Mesendoderm (in vitro differentiated cells): ENCODE data around the gene ZNF844.
"Not testable (repeated sequence)": the region's sequence is repeated elsewhere in the genome, so short reads cannot be mapped to it uniquely, and the experiment has no call there.

Experiments
- DNase-seq: peaks from one replicate; pipeline ENCODE4 v3.0.0; 2013
- H2AK5ac ChIP-seq: 2 replicates; pipeline ENCODE4 v1.6.1; 2013; ENCODE audit warnings: low read length, inconsistent platforms
- H2BK120ac ChIP-seq: 2 replicates; pipeline ENCODE4 v1.6.1; 2013; ENCODE audit warnings: low read depth, mild to moderate bottlenecking, low read length, moderate library complexity, mixed read lengths
- H2BK15ac ChIP-seq: replicated peaks from 2 replicates; pipeline ENCODE4 v1.6.1; 2013; ENCODE audit warnings: low read depth, mild to moderate bottlenecking, moderate library complexity
- H2BK5ac ChIP-seq: 2 replicates; pipeline ENCODE4 v1.6.1; 2013; ENCODE audit warnings: low read length, inconsistent platforms
- H3K18ac ChIP-seq: 2 replicates; pipeline ENCODE4 v1.6.1; 2013; ENCODE audit warnings: mild to moderate bottlenecking, low read length, mixed read lengths
- H3K23ac ChIP-seq: one replicate; pipeline ENCODE4 v1.6.1; 2013; ENCODE audit warnings: low read length
- H3K27ac ChIP-seq: 2 replicates; pipeline ENCODE4 v1.5.1; 2013; ENCODE audit warnings: low read depth, mild to moderate bottlenecking, inconsistent platforms, low read length, moderate library complexity
- H3K27me3 ChIP-seq: 2 replicates; pipeline ENCODE4 v1.6.1; 2013; ENCODE audit warnings: low read length, control low read depth, mild to moderate bottlenecking, inconsistent platforms; ENCODE audit not compliant: insufficient read depth, poor library complexity
- H3K36me3 ChIP-seq: 2 replicates; pipeline ENCODE4 v1.6.1; 2013; ENCODE audit warnings: low read length, inconsistent platforms; ENCODE audit not compliant: control insufficient read depth, insufficient read depth
- H3K4ac ChIP-seq: one replicate; pipeline ENCODE4 v1.6.1; 2013; ENCODE audit warnings: low read depth, mild to moderate bottlenecking, low read length, moderate library complexity
- H3K4me1 ChIP-seq: 2 replicates; pipeline ENCODE4 v1.6.1; 2013; ENCODE audit warnings: low read depth, low read length, inconsistent platforms; ENCODE audit not compliant: control insufficient read depth
- H3K4me2 ChIP-seq: 2 replicates; pipeline ENCODE4 v1.6.1; 2013; ENCODE audit warnings: low read length
- H3K4me3 ChIP-seq: 2 replicates; pipeline ENCODE4 v1.5.1; 2013; ENCODE audit warnings: mild to moderate bottlenecking, low read length
- H3K56ac ChIP-seq: one replicate; pipeline ENCODE4 v1.6.1; 2013; ENCODE audit warnings: low read length
- H3K79me1 ChIP-seq: 2 replicates; pipeline ENCODE4 v1.6.1; 2013; ENCODE audit warnings: low read length, inconsistent platforms
- H3K79me2 ChIP-seq: 2 replicates; pipeline ENCODE4 v1.6.1; 2013; ENCODE audit warnings: mild to moderate bottlenecking, low read length; ENCODE audit not compliant: control insufficient read depth, insufficient read depth
- H3K9ac ChIP-seq: 2 replicates; pipeline ENCODE4 v1.6.1; 2013; ENCODE audit warnings: low read length, inconsistent platforms
- H4K5ac ChIP-seq: one replicate; pipeline ENCODE4 v1.6.1; 2013; ENCODE audit warnings: low read length
- H4K8ac ChIP-seq: one replicate; pipeline ENCODE4 v1.6.1; 2013; ENCODE audit warnings: low read depth, mild to moderate bottlenecking, control low read depth, low read length, moderate library complexity
- WGBS: extraction: QIAGEN DNeasy Blood & Tissue Kit; methylation state at CpG from one replicate; pipeline ENCODE4 v1.1.7; 2013; ENCODE audit warnings: low lambda C conversion rate, missing lambda C conversion rate; ENCODE audit not compliant: insufficient coverage; ENCODE audit errors: extremely low coverage; 5-methylcytosine and 5-hydroxymethylcytosine counted together

The ZNF844 gene

DNA sequence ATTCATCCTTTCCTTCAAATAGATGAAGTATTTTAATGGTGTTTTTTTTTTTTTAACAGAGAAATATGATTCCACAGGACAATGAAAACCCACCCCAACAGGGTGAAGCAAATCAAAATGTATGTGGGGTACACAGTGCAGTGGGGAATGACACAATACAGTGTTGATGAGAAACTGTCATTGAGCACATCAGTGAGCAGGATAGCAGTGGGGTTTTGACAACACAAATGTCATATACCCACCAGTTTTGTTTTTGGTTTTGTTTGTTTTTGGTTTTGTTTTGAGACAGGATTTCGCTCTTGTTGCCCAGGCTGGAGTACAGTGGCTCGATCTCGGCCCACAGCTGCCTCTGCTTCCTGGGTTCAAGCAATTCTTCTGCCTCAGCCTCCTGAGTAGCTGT, 29.2 kb downstream of the ZNF844 start:
- H2BK5ac ChIP-seq = no peak overlapping the region
- H3K4ac ChIP-seq = no peak overlapping the region
- H4K8ac ChIP-seq = no peak overlapping the region
- H4K5ac ChIP-seq = no peak overlapping the region
- no peak overlapping the region for H2BK120ac ChIP-seq
- no CpG with 5 or more reads among the region's 3 CpGs for WGBS
- no peak overlapping the region for H2AK5ac ChIP-seq
- H3K4me2 ChIP-seq = no peak overlapping the region
- H3K79me1 ChIP-seq = peaks cover 6% of the 10 kb centered on the region
- H3K4me1 ChIP-seq = no peaks in the 10 kb centered on the region
- H3K36me3 ChIP-seq = peaks cover 4% of the 10 kb centered on the region
- DNase-seq = no peak
- H3K79me2 ChIP-seq = peaks cover 14% of the 10 kb centered on the region
- H3K27ac ChIP-seq = no peak overlapping the region
- H3K9ac ChIP-seq = no peak overlapping the region
- H3K18ac ChIP-seq = no peak overlapping the region
- H3K23ac ChIP-seq = no peak overlapping the region
- H3K56ac ChIP-seq = no peak overlapping the region
- no peak overlapping the region for H3K4me3 ChIP-seq
- no peaks in the 10 kb centered on the region for H3K27me3 ChIP-seq
- H2BK15ac ChIP-seq = no peak overlapping the region

DNA sequence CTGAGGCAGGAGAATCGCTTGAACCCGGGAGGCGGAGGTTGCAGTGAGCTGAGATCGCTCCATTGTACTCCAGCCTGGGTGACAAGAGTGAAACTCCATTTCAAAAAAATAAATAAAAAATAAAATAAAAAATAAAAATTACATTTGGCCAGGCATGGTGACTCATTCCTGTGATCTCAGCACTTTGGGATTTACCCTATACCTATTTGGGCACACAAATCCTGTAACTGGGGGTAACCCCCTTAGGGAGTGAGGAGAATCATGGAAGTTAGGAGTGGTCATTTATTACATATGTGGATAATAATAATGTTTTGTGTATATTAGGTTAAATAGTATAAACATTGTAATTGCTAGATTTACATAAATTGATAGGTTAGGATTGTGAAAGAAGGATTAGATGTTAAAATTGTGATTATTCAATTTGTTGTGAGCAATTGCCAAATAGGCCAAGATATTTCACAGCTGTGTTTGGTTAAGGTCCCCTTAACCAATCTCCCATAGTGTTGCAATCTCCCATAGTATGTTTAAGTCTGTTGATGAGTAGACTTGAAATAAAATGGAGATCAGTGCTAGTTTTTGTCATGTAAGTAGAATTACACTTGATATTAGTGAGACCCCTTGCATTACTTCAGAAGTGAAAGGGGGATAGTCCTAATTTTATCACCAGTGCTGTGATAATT, 30.7 kb downstream of the ZNF844 start:
- no peak overlapping the region for H2AK5ac ChIP-seq
- no peak overlapping the region for H4K5ac ChIP-seq
- H3K79me2 ChIP-seq = peaks cover 14% of the 10 kb centered on the region
- no peaks in the 10 kb centered on the region for H3K27me3 ChIP-seq
- no peak overlapping the region for H3K27ac ChIP-seq
- peaks cover 6% of the 10 kb centered on the region for H3K79me1 ChIP-seq
- no peak overlapping the region for H3K4me3 ChIP-seq
- WGBS = no CpG with 5 or more reads among the region's 4 CpGs
- no peak for DNase-seq
- H3K4ac ChIP-seq = no peak overlapping the region
- H2BK120ac ChIP-seq = no peak overlapping the region
- H2BK15ac ChIP-seq = no peak overlapping the region
- H3K36me3 ChIP-seq = peaks cover 4% of the 10 kb centered on the region
- no peak overlapping the region for H3K4me2 ChIP-seq
- H2BK5ac ChIP-seq = no peak overlapping the region
- no peak overlapping the region for H3K23ac ChIP-seq
- H3K18ac ChIP-seq = no peak overlapping the region
- H4K8ac ChIP-seq = no peak overlapping the region
- no peak overlapping the region for H3K9ac ChIP-seq
- no peaks in the 10 kb centered on the region for H3K4me1 ChIP-seq
- no peak overlapping the region for H3K56ac ChIP-seq

DNA sequence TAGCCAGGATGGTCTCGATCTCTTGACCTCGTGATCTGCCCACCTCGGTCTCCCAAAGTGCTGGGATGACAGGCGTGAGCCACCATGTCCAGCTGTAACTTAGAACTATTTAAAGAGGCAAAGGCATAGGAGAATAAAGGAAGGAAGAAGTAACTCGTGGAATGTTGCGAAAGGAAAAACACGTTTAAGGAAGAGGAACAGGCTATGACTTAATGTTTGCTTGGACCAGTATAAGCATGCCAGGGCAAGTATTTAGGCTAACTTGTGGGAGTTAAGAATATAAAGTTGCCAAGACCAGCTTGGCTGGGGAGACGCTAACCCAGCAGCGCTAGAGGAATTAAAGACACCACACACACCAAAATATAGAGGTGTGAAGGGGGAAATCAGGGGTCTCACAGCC, 33.5 kb downstream of the ZNF844 start:
- Histone ChIP-seq H3K4me3 (no peak overlapping the region), H4K5ac (no peak overlapping the region)

DNA sequence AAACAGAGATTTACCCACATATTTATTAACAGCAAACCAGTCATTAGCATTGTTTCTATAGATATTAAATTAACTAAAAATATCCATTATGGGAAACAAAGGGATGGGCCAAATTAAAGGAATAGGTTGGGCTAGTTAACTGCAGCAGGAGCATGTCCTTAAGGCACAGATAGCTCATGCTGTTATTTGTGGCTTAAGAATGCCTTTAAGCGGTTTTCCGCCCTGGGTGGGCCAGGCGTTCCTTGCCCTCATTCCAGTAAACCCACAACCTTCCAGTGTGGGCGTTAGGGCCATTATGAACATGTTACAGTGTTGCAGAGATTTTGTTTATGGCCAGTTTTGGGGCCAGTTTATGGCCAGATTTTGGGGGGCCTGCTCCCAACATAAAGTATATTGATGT, 39.4 kb downstream of the ZNF844 start:
- H3K4me2 ChIP-seq, H3K36me3 ChIP-seq, H4K8ac ChIP-seq, H2AK5ac ChIP-seq, H3K18ac ChIP-seq, H3K79me2 ChIP-seq, H3K56ac ChIP-seq, H2BK15ac ChIP-seq, H3K79me1 ChIP-seq, H3K4ac ChIP-seq, H3K23ac ChIP-seq, H3K27me3 ChIP-seq, H2BK5ac ChIP-seq, H3K4me1 ChIP-seq, H2BK120ac ChIP-seq, H3K9ac ChIP-seq, H4K5ac ChIP-seq, DNase-seq, H3K4me3 ChIP-seq, H3K27ac ChIP-seq: not testable (repeated sequence)
- WGBS = no CpG with 5 or more reads among the region's 4 CpGs

More for the DNA sequence above, 33.5 kb downstream of the ZNF844 start:
- Histone ChIP-seq H2BK5ac (no peak overlapping the region), H2BK120ac (no peak overlapping the region), H3K79me2 (peaks cover 13% of the 10 kb centered on the region), H3K23ac (no peak overlapping the region), H3K27ac (no peak overlapping the region), H3K4me2 (no peak overlapping the region), H2AK5ac (no peak overlapping the region), H3K36me3 (peaks cover 4% of the 10 kb centered on the region), H3K9ac (no peak overlapping the region), H3K4ac (no peak overlapping the region), H3K27me3 (no peaks in the 10 kb centered on the region), H2BK15ac (no peak overlapping the region), H3K18ac (no peak overlapping the region), H3K79me1 (peaks cover 5% of the 10 kb centered on the region), H3K4me1 (no peaks in the 10 kb centered on the region), H3K56ac (no peak overlapping the region), H4K8ac (no peak overlapping the region)
- no CpG with 5 or more reads among the region's 9 CpGs for WGBS
- no peak for DNase-seq

DNA sequence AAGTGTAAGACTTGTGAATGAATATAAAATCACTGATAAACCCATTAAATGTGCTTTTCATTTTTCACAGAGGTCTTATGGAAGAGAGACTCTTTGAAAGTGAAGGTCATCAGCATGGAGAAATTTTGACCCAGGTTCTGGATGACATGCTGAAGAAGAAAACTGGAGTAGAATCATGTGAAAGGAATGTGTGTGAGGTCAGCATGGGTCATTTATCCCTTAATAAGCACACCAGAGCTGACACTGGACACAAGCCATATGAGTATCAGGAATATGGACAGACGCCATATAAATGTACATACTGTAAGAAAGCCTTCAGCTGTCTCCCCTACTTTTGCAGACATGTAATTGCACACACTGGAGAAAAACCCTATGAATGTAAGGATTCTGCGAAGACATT, 46.6 kb downstream of the ZNF844 start:
- H3K27me3 ChIP-seq = no peaks in the 10 kb centered on the region
- no CpG with 5 or more reads among the region's 2 CpGs for WGBS

More for the DNA sequence above, 46.6 kb downstream of the ZNF844 start:
- Histone ChIP-seq H4K8ac (no peak overlapping the region), H3K18ac (no peak overlapping the region), H2BK15ac (no peak overlapping the region), H4K5ac (no peak overlapping the region), H2AK5ac (no peak overlapping the region), H3K56ac (no peak overlapping the region), H3K4me2 (no peak overlapping the region), H2BK5ac (no peak overlapping the region), H3K4me3 (no peak overlapping the region), H3K4ac (no peak overlapping the region), H2BK120ac (no peak overlapping the region), H3K27ac (no peak overlapping the region), H3K23ac (no peak overlapping the region), H3K79me1 (no peaks in the 10 kb centered on the region), H3K79me2 (no peaks in the 10 kb centered on the region), H3K9ac (no peak overlapping the region), H3K4me1 (no peaks in the 10 kb centered on the region), H3K36me3 (peaks cover 18% of the 10 kb centered on the region)
- no peak for DNase-seq
